ENCODE data around the gene CARD11.

Gene CARD11

DNA sequence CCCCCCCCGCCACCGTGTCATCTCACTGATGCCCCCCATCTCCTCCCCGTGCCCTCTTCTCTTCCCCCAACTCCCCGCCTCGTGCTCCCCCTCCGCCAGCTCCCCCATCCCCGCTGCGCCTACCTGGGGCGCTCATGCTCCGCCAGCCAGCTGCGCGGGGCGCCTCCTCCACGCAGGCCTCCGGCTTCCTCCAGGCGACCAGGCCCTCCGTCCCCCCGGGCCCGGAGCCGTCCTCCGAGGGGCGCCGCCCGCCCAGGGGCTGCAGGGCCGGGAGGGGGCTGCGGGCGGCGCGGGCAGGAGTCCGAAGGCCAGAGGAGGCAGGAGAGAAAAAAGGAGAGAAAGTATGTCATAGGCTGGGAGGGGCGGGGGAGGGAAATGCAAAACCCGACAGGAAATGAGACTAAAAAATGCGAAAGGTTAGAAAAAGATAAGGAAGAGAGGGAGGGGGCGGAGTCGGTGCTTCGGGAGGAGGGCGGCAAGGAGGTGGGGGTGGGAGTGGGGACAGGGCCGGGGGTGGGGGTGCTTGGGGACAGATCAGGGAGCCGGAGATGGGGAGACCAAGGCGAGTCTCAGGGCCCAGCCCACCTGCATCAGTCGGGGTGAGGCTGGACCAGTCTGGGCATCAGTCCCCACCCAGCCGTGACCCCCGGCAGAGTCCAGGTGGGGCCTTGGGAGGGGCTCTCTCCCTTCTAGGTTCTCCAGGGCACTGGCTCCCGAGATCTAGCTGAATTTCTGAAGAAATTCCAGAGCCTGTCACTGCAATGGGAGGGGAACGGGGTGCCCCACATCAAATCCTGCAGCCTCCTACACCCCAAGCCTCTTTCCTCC lies at the start of gene CARD11:
TSS of gene CARD11 (minus strand) at position 324 of the 828 bp plus-strand sequence. CDS start 85,361 bp downstream, outside the sequence.
- peak in 1 of 2 donors; percentile 6 for DNase-seq (ENCODE audit: low read depth in 2 of 2)

DNA sequence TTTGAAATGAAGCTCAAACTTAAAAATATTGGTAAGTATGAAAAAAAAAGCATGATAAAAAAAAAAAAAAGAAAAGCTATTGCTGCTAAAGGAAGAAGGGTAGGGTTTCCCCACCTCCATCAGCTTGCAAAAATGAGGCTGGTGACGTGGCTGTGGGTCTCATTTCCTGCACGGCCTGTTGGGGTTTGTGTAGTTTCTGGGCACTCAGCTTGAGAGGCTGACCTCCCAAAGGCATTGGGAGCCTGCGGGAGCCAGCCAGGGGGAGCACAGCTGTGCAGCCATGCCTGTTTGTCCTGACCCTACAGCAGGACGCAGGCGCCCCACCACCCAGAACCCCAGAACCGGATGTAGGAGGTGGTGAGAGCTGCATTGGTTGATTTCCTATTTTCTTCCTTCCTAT lies 48.8 kb upstream of the CARD11 start:
- DNase-seq (ENCODE audit: low read depth in 2 of 2), result peak; percentile 50 to 57

DNA sequence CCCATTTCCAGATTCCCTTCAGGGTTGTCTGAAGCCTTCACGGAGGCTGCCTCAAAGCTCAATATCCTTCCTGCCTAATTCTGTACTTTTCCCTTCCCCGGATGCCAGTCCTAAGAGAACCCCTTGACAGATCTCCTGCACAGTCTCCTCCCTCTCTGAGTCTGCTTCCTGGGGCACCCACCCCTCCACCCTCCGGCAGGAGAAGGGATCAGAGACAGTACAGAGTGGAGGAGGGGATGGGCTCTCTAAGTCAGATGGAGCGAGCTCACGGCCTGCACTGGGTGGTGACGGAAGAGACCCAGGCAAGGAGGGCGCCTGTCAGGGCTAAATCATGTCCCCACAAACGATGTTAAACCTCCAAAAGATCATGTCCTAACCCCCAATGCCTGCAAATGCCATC lies 48.0 kb upstream of the CARD11 start:
- no peak for DNase-seq (ENCODE audit: low read depth in 2 of 2)

DNA sequence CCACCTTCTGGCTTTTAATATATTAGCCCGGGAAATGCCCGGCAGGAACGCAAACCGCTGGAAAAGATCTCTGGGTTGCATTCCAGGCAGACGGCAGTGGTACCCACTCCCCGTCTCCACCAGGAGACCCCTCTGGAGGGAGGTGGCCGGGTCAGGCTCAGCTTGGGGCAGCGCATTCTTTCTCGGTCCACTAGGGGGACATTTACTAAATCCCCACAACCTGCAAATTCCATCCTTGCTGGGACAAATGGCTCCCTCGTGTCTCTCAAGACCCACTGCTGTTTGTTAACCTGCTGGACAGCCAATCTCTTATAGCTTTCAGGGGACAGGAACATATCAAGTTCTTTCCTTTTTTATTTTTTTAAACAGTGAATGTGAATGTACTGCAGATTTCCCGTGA lies 45.8 kb upstream of the CARD11 start:
- no peak for DNase-seq (ENCODE audit: low read depth in 2 of 2)

DNA sequence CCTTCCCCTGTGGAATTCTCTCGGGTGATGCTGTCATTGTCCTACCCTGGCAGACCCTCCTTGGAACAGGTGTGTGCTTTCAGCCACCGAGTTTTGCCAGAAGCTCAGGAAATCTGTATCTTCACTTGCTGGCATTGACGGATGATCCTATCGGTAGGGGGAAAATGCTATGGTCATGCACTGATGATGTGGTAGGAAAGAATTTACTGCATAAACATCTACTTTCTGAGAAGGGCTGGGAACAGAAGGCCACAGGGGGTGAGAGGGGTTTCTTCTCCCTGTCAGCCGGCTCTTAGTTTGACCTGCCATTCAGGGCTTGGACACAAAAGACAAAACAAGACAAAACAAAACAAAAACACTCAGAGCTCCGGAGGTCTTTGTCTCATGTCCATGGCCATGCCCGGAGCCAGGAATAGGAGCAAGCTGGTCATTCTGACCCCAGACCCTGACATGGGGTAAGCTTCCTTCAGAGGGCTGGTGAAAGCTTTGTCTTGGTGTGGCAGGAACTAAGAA lies 43.6 kb upstream of the CARD11 start:
- DNase-seq (ENCODE audit: low read depth in 2 of 2), result no peak

DNA sequence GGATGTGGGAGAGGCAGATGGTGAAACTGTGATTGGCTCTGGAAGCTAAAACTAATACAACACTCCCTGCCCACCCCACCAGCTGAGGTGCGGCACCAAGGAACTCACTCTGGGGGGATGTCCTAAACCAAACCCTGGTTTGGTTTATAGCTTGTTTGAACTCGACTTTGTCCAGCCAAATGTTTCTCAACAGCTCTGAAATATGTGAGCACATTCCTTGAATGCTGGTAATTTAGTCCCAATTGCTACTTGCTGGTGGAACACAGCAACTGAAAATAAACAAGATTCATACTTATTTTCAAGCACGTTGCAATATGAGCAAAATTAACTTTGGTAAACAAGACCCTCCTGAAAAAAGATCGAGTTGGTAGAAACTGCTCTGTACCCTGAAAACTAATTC lies 39.7 kb upstream of the CARD11 start:
- DNase-seq (ENCODE audit: low read depth in 2 of 2), result no peak

DNA sequence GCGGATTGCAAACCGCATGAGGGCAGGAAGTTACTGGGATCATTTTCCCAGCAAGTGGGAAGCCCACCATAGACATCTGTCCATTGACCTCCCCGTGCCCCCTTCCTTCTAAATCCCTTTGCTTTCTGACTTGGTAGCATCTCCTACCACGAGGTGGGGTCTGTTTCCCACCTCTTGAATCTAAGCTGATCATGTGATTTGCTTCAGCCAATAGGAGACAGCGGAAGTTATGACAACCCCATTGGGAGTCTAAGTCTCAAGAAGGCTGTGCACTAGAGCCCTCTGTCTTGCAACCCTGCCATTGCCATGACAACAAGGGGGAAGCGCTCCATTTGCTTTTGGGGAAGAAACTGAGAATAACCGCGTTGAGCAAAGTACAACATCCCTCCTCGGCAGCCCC lies 39.2 kb upstream of the CARD11 start:
- DNase-seq (ENCODE audit: low read depth in 2 of 2), result no peak

DNA sequence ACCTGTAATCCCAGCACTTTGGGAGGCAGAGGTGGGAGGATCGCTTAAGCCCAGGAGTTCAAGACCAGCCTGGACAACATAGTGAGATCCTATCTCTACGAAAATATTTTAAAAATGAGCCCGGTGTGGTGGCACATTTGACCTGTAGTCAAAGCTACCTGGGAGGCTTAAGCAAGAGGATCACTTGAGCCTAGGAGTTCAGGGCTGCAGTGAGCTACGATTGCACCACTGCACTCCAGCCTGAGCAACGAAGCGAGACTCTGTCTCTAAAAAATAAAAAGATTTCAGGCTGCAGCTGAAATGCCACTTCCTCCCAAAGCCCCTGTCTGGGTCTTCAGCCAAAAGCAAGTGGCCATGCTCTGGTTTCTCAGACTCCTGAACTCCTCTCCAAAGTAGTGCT lies 38.7 kb upstream of the CARD11 start:
- DNase-seq (ENCODE audit: low read depth in 2 of 2), result no peak

DNA sequence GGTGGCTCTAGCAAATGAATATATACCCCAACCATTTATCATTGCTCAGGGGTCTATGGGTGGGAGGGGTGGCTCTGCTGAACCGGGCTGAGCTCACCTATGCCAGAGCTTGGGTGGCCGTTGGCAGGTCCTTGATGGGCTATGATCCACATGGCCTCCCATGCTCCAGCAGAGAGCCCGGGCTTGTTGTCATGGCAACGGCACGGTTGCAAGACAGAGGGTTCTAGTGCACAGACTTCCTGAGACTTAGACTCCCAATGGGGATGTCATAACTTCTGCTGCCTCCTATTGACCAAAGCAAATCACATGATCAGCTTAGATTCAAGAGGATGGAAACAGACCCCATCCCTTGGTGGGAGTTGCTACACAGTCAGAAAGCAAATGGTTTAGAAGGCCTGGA lies 36.4 kb upstream of the CARD11 start:
- no peak for DNase-seq (ENCODE audit: low read depth in 2 of 2)

DNA sequence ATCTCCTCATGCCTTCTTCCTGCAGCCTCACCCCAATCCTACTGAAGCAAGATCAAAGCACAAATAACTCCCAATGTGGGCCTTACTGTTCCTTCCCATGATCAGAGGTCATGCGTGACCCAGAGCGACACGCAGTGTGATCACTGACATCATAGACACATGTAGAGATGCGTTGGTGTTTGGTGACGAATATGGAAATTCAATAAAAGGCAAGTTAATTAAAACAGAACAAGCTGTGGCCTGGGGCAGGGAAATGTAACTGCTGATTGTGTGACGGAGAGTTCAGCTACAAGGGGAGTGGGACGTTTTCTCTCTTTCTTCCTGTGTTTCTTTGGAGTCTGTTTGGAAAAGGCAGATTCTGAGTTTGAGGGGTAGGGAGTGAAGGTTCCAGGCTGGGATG lies 34.8 kb upstream of the CARD11 start:
- no peak for DNase-seq (ENCODE audit: low read depth in 2 of 2)

DNA sequence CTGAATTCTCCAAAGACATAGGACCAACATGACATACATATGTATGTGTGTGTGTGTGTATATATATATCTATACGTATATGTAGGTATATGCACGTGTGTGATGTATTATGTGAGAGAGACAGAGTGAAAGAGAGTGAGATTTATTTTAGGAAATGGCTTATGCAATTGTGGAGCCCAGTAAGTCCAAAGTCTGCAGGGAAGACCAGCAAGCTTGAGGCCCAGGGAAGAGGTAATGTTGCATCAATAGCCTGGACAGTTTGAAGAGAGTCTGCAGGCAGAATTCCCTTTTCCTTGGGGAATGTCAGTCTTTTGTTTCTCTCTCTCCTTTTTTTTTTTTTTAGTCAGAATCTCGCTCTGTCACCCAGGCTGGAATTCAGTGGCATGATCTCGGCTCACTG lies 33.0 kb upstream of the CARD11 start:
- DNase-seq (ENCODE audit: low read depth in 2 of 2), result no peak

DNA sequence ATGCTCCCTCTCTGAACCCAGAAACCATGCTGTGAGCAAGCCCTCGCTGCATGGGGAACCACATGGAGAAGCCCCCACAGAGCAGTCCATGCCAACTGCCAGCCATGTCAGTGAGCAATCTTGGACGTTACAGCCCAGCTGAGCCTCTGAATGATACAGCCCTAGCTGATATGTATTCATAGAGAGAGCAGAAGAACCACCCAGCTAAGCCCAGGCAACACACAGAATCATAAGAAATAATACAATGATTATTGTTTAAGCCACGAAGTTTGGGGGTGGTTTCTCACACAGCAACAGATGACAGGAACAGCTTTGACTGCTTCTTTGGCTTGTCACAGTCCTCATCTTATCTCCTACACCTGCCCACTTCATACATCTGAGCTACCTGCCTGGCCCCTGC lies 32.5 kb upstream of the CARD11 start:
- DNase-seq (ENCODE audit: low read depth in 2 of 2), result no peak

DNA sequence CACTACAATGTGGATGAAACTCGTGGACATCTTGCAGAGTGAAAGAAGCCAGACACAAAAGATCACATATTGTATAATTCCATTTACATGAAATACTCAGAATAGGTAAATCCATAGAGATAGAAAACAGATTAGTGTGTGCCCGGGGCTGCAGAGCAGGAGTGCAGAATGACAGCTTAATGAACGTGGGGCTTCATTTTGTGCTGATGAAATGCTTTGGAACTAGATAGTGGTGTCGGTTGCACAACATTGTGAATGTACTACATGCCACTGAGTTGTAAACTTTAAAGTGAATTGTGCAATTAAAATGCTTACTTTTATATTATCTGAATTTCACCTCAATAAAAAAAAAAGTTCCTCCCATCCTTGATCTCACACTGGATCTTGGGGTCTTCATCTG lies 31.8 kb upstream of the CARD11 start:
- DNase-seq (ENCODE audit: low read depth in 2 of 2), result no peak

DNA sequence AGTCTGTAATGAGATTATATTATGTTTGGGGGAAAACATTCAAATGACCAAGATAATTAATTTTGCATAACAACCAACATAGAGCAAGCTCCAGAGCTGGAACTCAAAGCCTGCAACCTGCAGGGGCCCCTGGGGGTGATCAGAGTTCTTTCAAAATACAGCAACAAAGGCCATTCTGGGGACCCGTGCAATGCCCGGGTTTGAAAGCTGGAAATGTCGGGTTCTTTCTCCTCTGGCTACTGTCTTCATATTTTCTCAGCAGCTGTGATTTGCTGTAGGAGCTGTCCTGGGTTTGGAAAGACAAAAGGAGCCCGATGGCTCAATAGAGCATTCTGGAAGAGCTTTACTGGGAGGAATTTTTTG lies 30.8 kb upstream of the CARD11 start:
- no peak for DNase-seq (ENCODE audit: low read depth in 2 of 2)

DNA sequence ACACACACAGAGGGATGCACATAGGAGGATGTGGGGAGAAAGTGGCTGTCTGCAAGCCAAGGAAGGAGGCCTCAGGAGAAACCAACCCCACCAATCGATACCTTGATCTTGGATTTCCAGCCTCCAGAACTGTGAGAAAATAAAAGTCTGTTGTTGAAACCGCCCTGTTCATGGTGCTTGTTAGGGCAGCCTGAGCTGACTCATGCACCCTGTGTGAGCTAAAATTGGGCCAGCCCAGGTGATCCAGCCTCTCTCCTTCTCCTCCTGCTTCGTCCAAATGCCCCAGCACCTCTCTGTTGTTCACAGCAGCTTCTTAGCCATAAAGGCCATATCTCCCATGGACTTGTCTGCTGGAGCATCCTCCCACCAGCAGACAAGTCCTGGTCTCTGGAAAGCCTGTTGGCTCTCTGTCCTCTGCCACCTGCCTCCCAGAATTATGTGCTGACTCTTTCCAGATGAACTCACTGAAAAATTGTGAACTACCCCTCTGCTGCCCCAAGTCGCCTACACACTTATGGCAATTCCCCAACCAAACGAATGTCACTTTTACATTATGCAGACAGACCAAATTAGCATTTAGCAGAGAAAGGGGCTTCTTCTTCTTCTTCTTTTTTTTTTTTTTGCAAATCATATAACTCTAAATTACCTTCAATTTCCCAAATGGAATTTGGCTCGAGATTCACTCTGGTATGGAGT lies 30.2 kb upstream of the CARD11 start:
- no peak for DNase-seq (ENCODE audit: low read depth in 2 of 2)

DNA sequence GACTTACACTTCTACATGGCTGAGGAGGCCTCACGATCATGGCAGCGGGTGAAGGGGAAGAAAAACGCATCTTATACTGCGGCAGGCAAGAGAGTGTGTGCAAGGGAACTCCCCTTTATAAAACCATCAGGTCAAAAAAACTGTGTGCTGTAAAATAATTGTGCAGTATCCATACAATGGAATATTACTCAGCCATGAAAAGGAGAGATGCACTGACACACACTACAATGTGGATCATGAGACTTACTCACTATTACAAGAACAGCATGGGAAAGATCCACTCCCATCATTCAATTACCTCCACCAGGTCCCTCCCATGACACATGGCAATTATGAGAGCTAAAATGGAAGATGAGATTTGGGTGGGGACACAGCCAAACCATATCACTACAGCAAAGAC lies 27.2 kb upstream of the CARD11 start:
- DNase-seq (ENCODE audit: low read depth in 2 of 2), result no peak

DNA sequence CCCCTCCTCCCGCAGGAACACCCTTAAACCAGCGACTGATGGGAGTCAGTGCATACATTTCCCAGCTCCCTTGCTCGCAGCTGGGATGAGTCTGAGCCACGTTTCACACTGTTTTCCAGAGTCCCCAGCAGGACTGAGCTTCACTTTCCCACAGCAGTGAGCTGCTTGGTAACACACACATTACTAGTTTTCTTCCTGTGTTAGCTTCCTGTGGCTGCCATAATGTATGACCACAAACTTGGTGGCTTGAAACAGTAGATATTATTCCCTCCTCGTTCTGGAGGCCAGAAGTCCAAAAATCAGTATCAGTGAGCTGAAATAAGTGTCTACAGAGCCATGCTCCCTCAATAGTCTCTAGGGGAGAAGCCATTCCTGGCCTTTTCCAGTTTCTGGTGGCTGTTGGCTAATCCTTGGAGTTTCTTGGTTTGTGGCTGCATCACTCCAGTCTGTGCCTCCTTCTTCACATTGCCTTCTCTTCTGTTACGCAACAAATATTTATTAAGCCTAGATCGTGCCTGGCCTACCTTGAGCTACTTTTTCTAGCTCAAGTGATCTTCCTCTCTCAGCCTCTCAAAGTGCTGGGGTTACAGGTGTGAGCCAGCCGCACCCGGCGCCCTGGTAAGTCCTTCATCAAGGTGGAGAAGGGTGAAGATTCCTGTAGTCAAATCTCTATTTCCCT lies 26.2 kb upstream of the CARD11 start:
- no peak for DNase-seq (ENCODE audit: low read depth in 2 of 2)

DNA sequence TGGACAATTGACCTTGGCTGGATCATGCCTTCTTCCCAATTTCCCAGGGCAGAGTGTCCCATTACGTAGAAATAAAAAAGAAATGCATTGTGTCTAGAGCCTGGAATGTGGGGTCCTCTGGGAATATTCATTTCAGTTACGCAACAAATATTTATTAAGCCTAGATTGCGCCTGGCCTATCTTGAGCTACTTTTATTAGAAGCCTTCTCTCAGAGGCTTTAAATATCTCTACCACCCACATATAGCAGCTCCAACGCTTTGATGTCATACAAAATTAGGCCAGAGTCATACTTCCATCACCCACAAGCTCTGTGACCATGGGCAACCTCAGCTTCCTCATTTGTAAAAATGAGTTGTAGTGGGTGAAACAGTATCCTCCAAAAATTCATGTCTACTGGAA lies 24.9 kb upstream of the CARD11 start:
- DNase-seq (ENCODE audit: low read depth in 2 of 2), result no peak

DNA sequence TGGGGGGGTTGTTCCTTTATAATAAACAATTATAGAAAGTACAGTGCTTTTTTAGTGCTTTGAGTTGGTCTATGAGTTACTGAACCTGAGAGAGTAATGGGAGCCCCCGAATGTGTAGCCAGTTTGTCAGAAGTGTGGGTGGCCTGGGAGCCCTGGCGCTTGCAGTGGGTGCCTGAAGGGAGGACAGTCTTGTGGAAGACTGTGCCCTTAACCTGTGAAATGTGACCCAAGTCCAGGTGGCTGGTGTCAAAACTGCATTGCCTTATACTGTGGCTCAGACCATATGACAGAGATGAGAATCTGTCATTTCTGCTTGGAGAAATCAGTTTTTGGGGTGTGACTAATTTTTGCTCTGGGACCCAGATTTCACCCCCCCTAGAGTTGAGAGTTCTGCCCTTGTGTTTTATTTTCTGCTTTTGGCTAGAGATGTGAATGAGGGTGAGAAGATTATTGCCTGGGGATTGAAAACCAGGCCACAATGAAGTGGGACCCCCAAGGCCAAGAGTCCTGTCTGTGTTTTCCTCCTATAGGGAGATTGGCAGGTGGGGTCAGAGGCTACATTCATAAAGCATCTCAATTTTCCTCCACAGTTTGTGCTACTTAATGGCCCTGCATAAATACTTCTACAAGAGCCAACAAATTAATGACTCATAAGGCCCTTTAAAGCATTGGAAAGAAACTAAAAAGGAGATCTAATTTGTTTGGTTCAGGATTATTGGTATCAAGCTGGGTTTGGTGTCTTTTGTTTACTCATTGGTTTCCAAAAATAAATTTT lies 24.1 kb upstream of the CARD11 start:
- no peak for DNase-seq (ENCODE audit: low read depth in 2 of 2)

DNA sequence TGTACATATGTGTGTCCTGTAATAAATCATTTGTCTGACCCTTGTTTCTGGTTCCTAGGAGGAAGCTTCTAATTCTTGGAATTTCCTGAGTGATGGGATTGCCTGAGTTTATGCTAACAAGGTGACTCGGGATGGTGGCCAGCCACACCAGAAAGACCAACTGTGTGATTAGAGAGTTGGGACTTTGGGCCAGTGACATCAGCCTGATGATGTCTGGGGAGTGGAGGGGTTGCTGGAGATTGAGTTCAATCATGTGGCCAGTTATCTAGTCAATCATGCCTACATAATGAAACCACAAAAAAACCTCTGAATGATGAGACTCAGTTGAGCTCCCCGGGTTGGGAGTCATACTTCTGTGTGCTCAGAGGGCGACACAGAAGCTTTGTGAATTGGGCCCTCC lies 23.5 kb upstream of the CARD11 start:
- peak in 1 of 2 donors; percentile 15 for DNase-seq (ENCODE audit: low read depth in 2 of 2)

DNA sequence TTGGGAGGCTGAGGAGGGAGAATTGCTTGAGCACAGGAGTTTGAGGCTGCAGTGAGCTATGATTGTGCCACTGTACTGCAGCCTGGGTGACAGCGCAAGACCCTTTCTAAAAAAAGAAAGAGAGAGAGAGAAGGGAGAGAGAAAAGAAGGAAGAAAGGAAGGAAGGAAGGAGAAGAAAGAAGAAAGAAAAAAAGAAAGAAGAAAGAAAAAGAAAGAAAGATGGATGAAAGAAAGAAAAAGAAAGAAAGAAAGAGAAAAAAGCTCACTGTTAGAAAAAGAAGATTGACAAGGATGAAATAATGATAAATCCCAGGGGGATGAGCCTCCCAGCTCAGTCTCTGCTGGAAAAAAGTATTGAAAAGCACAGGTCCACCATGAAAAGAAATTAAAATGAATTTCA lies 22.8 kb upstream of the CARD11 start:
- DNase-seq (ENCODE audit: low read depth in 2 of 2), result no peak

DNA sequence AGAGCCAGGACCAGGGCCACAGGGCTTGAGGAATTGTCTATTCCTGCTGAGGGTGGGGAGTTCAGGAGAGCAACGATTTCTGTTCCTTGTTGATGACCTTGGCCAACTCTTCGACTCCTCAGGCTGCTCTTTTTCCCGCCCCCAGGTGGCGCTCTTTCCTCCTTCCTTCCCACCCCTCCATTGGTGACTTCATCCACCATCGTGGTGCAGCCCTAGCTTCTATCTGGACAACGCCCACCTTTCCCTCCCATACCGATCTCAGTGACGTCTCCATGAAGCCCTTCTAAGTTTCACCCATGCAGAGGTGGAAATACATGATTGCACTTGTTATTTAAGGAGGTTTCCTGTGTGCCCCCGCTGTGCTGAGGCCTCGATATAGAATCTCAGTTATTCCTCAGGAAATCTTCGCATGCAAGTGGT lies 22.1 kb upstream of the CARD11 start:
- peak in 1 of 2 donors; percentile 17 for DNase-seq (ENCODE audit: low read depth in 2 of 2)
